ENCODE data around the gene PLCZ1.

The PLCZ1 gene

GRCh38 chr12:18634382-18634781, 103.4 kb downstream of the PLCZ1 start:
- H3K79me2 ChIP-seq (ENCODE audit: control insufficient read depth, insufficient read depth, low read length, unreplicated experiment) = no peaks in the 10 kb centered on the region
- no peak overlapping the region for H2AFZ ChIP-seq (ENCODE audit: low read length, unreplicated experiment)
- H3K27ac ChIP-seq (ENCODE audit: low read depth, low read length) = no peak overlapping the region
- H3K4me1 ChIP-seq (ENCODE audit: control insufficient read depth, insufficient read depth, low read length, unreplicated experiment) = no peaks in the 10 kb centered on the region
- H3K36me3 ChIP-seq (ENCODE audit: insufficient read depth, low read length) = no peaks in the 10 kb centered on the region
- no peaks in the 10 kb centered on the region for H3K27me3 ChIP-seq (ENCODE audit: insufficient read depth, low read length)
- no peak overlapping the region for H3K4me3 ChIP-seq (ENCODE audit: low read depth, low read length)
